Lower leg skin (tissue), 3 donors: ENCODE results near the gene ZNF362.

Experiments used
- POLR2A ChIP-seq, 2 donors: fragments of 450-650 bp; IDR thresholded peaks; one replicate each; pipeline ENCODE4 v1.6.1; 2016 to 2017; ENCODE audit warnings: antibody characterized with exemption in 2 of 2, mild to moderate bottlenecking in 1 of 2, moderate library complexity in 1 of 2
- TF ChIP-seq, protein P1 (sequence below), 3 donors: fragments of 450-650 bp; IDR thresholded peaks; one replicate each; pipeline ENCODE4 v1.5.1; 2016; ENCODE audit warnings: antibody characterized with exemption in 3 of 3, mild to moderate bottlenecking in 3 of 3, moderate library complexity in 2 of 3

DNA sequence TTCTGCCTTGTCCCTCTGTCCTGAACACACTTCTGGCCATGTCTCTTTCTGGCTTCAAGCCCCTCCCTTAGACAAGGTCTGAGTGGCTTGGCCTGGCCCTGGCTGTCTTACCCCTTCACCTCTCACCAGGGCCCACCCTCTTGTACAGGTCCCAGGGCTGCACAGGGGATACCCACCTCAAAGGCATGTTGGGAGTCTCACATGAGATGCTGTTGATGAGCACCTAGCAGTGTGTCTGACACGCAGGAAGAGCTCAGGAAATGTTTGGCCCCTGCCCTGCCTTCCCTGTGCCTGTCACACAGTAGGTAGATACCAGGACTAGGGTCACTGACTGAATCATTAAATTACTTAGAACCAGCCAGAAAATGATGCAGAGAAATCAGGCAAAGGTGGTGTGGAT is 16.6 kb downstream of the ZNF362 start:
- TF ChIP-seq, protein P1, sequence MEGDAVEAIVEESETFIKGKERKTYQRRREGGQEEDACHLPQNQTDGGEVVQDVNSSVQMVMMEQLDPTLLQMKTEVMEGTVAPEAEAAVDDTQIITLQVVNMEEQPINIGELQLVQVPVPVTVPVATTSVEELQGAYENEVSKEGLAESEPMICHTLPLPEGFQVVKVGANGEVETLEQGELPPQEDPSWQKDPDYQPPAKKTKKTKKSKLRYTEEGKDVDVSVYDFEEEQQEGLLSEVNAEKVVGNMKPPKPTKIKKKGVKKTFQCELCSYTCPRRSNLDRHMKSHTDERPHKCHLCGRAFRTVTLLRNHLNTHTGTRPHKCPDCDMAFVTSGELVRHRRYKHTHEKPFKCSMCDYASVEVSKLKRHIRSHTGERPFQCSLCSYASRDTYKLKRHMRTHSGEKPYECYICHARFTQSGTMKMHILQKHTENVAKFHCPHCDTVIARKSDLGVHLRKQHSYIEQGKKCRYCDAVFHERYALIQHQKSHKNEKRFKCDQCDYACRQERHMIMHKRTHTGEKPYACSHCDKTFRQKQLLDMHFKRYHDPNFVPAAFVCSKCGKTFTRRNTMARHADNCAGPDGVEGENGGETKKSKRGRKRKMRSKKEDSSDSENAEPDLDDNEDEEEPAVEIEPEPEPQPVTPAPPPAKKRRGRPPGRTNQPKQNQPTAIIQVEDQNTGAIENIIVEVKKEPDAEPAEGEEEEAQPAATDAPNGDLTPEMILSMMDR (IDR thresholded peaks at IDR 0.05): no peak
- no peak for TF ChIP-seq POLR2A (IDR thresholded peaks at IDR 0.05)
